NCI-H2081 treated with DMSO at 0.1 percent for 48 hours (cell line): ENCODE measurements around the gene HRH4.

Experiments used
- DNase-seq: peaks from one replicate; lab custom pipeline; 2025; lab: John Stamatoyannopoulos, UW

Gene HRH4

DNA sequence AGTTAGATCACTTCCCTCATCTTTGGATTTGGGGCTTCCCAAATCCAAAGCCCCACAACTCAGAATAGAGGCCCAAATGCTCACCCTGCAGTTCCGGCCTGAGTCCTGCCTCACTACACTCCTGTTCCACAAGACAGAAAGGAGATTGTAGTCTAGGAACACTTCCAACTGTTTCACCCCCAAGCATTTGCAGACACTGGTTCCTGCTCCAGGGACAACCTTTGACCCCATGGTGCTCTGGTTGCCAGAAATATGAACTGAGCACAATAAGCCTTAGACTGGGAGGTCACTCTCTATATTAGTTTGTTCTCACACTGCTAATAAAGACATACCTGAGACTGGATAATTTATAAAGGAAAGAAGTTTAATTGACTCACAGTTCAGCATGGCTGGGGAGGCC lies 49.0 kb downstream of the HRH4 start:
- no peak for DNase-seq

GRCh38 chr18:24514439-24514838 lies 54.0 kb downstream of the HRH4 start:
- DNase-seq: no peak

- DNase-seq: no peak
These were observed 55.3 kb downstream of the HRH4 start for GRCh38 chr18:24515721-24516120.

- DNase-seq: no peak
These were observed 55.8 kb downstream of the HRH4 start for GRCh38 chr18:24516261-24516660.

DNA sequence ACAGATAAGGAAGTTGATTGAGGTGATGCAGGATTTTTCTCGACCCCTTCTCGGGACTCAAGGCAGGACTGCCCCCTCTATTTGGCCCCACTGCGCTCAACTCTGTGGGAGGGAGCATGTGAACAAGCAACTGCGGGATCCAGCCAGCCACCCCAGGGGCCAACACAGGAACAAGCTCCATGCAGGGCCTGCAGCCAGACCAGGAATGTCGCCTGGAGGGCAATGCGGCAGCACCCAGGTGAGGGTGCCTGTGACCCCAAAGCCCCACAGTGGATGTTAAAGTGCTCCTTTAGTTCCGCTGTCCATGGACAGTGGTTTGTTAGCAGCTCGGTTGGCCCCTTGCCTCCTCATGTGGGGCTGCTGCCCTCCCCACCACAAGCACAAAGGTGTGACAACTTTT lies 57.1 kb downstream of the HRH4 start:
- no peak for DNase-seq

- no peak for DNase-seq
These were observed 58.2 kb downstream of the HRH4 start for GRCh38 chr18:24518596-24518995.
